GM12878 (cell line): ENCODE measurements around the gene WTAP. TPM values are rescaled to one million over a fixed set of nuclear protein-coding genes. Genes with fewer than 3 reads are reported as not detected.

Experiments used
- ATAC-seq: fragments of 200-7000 bp; cut with Tn5 transposase; 3 replicates; pipeline ENCODE4 v1.9.1; 2020; ENCODE audit warnings: mild to moderate bottlenecking, moderate library complexity
- BruUV-seq: library from RNA; stranded (reverse); fragments of 400-500 nt; replicated peaks from 2 replicates; lab custom pipeline; 2021; lab: Mats Ljungman, UMichigan
- CTCF ChIA-PET: fragments of 300-600 bp; sonication (Branson Sonifier 250); formaldehyde crosslinking; extraction: SDS; loops from one replicate; lab custom pipeline; 2021; ENCODE audit warnings: inconsistent platforms; lab: Yijun Ruan, JAX
- POLR2A ChIA-PET: fragments of 350-600 bp; formaldehyde crosslinking; extraction: SDS; loops from one replicate; lab custom pipeline; 2021; ENCODE audit warnings: inconsistent platforms; lab: Charles Lee
- RAD21 ChIA-PET: fragments of 300-600 bp; sonication (Branson Sonifier 250); formaldehyde crosslinking; loops from one replicate; lab custom pipeline; 2023; ENCODE audit warnings: antibody characterized with exemption; ENCODE audit not compliant: unreplicated experiment; lab: Charles Lee
- SMC1A ChIA-PET: fragments of 300-600 bp; sonication (Branson Sonifier 250); formaldehyde crosslinking; loops from one replicate; lab custom pipeline; 2023; ENCODE audit not compliant: unreplicated experiment, uncharacterized antibody; lab: Charles Lee
- DNase-seq: peaks from one replicate; pipeline ENCODE4 v3.0.0-alpha.2; 2011; ENCODE audit warnings: low read depth, low spot score
- FAIRE-seq: peaks from 3 replicates; lab custom pipeline; 2011; peaks lifted over from hg19 to GRCh38; lab: Jason Lieb, UNC
- H2AFZ ChIP-seq: 2 replicates; pipeline ENCODE4 v1.6.0; 2011; ENCODE audit warnings: low read depth, low read length, control low read depth; ENCODE audit not compliant: control insufficient read depth
- H3K27ac ChIP-seq: 2 replicates; pipeline ENCODE4 v1.5.1; 2011; ENCODE audit warnings: control low read depth; ENCODE audit not compliant: control insufficient read depth, insufficient read depth
- H3K27me3 ChIP-seq, 2 experiments: replicated peaks in 1 of 2; 2 replicates each; pipeline versions ENCODE4 v1.6.0 to v1.6.1; 2011; ENCODE audit warnings: low read length in 1 of 2; ENCODE audit not compliant: control insufficient read depth in 2 of 2, insufficient read depth in 2 of 2
- H3K36me3 ChIP-seq, 2 experiments: 2 replicates each; pipeline ENCODE4 v1.5.1; 2011; ENCODE audit warnings: low read length in 1 of 2; ENCODE audit not compliant: control insufficient read depth in 2 of 2, insufficient read depth in 2 of 2
- H3K4me1 ChIP-seq: 2 replicates; pipeline ENCODE4 v1.6.1; 2011; ENCODE audit warnings: mild to moderate bottlenecking, low read length, moderate library complexity, mixed read lengths; ENCODE audit not compliant: control insufficient read depth, insufficient read depth
- H3K4me2 ChIP-seq: 2 replicates; pipeline ENCODE4 v1.6.0; 2011; ENCODE audit warnings: control low read depth; ENCODE audit not compliant: control insufficient read depth, insufficient read depth
- H3K4me3 ChIP-seq: fragments of 200-600 bp; sonication (generic); 2 replicates; pipeline ENCODE4 v1.5.1; 2016
- H3K79me2 ChIP-seq: 2 replicates; pipeline ENCODE4 v1.6.0; 2011; ENCODE audit warnings: low read length; ENCODE audit not compliant: control insufficient read depth, insufficient read depth
- H3K9ac ChIP-seq: 2 replicates; pipeline ENCODE4 v1.8.0; 2011; ENCODE audit warnings: low read length, control low read depth, mixed read lengths; ENCODE audit not compliant: control insufficient read depth, insufficient read depth
- H3K9me3 ChIP-seq: replicated peaks from 3 replicates; pipeline ENCODE4 v1.5.1; 2011; ENCODE audit warnings: mild to moderate bottlenecking, low read length; ENCODE audit not compliant: control insufficient read depth, insufficient read depth
- H4K20me1 ChIP-seq: 2 replicates; pipeline ENCODE4 v1.6.0; 2011; ENCODE audit not compliant: control insufficient read depth, insufficient read depth
- ASH2L ChIP-seq: fragments of 300-600, 200-600 bp; sonication (generic); IDR thresholded peaks from 2 replicates; pipeline ENCODE4 v1.6.1; 2017; ENCODE audit warnings: low read depth, mild to moderate bottlenecking, borderline replicate concordance
- BACH1 ChIP-seq: fragments of 450-650 bp; IDR thresholded peaks from 2 replicates; pipeline ENCODE4 v1.6.1; 2017; ENCODE audit warnings: mild to moderate bottlenecking, borderline replicate concordance
- DPF2 ChIP-seq: fragments of 450-650 bp; IDR thresholded peaks from 2 replicates; pipeline ENCODE4 v1.6.1; 2017; ENCODE audit warnings: mild to moderate bottlenecking
- FOXM1 ChIP-seq: IDR thresholded peaks from 2 replicates; pipeline ENCODE4 v1.6.1; 2012; ENCODE audit warnings: low read depth, mild to moderate bottlenecking, inconsistent platforms, low read length, moderate library complexity
- HDAC6 ChIP-seq: fragments of 200-600 bp; sonication (generic); IDR thresholded peaks from one replicate; pipeline ENCODE4 v1.8.0; 2017; ENCODE audit warnings: antibody characterized with exemption; ENCODE audit not compliant: unreplicated experiment
- IKZF2 ChIP-seq, 2 experiments: fragments of 450-650 bp; IDR thresholded peaks; 2 replicates each; pipeline ENCODE4 v1.6.1; 2017; ENCODE audit warnings: mild to moderate bottlenecking in 2 of 2, moderate library complexity in 2 of 2
- JUND ChIP-seq: IDR thresholded peaks from 2 replicates; pipeline ENCODE4 v1.6.1; 2012; ENCODE audit warnings: low read depth, mild to moderate bottlenecking, low read length, improper control_type of control experiment, moderate library complexity
- LARP7 ChIP-seq: fragments of 450-650 bp; IDR thresholded peaks from 2 replicates; pipeline ENCODE4 v1.6.1; 2017; ENCODE audit warnings: mild to moderate bottlenecking
- MEF2B ChIP-seq: fragments of 450-650 bp; IDR thresholded peaks from 2 replicates; pipeline ENCODE4 v1.6.1; 2018; ENCODE audit warnings: mild to moderate bottlenecking, moderate library complexity; ENCODE audit not compliant: partially characterized antibody, poor library complexity, severe bottlenecking
- PML ChIP-seq: IDR thresholded peaks from 2 replicates; pipeline ENCODE4 v1.6.1; 2012; ENCODE audit warnings: low read length, inconsistent platforms
- RFX5 ChIP-seq: IDR thresholded peaks from 2 replicates; pipeline ENCODE4 v1.6.1; 2011; ENCODE audit warnings: low read depth, low read length, improper control_type of control experiment
- SIX5 ChIP-seq: IDR thresholded peaks from 2 replicates; pipeline ENCODE4 v1.6.1; 2011; ENCODE audit warnings: mild to moderate bottlenecking, low read depth, low read length, moderate library complexity; ENCODE audit not compliant: severe bottlenecking
- SREBF2 ChIP-seq: IDR thresholded peaks from 2 replicates; pipeline ENCODE4 v1.6.1; 2012; ENCODE audit warnings: mild to moderate bottlenecking, low read length
- ZNF217 ChIP-seq: fragments of 450-650 bp; IDR thresholded peaks from 2 replicates; pipeline ENCODE4 v1.6.1; 2017; ENCODE audit warnings: antibody characterized with exemption, mild to moderate bottlenecking
- ZNF384 ChIP-seq: IDR thresholded peaks from 2 replicates; pipeline ENCODE4 v1.6.1; 2012; ENCODE audit warnings: low read depth, mild to moderate bottlenecking, low read length, improper control_type of control experiment, borderline replicate concordance
- WGBS: methylation state at CpG from one replicate; pipeline ENCODE4 v1.1.6; 2016; ENCODE audit warnings: low lambda C conversion rate; ENCODE audit not compliant: insufficient replicate concordance, insufficient coverage; ENCODE audit errors: missing lambda C conversion rate; 5-methylcytosine and 5-hydroxymethylcytosine counted together
- in situ Hi-C: fragments of 300-500 bp; cut with MboI; formaldehyde crosslinking; loops from 9 replicates; pipeline ENCODE4 v1.14.3; 2018; ENCODE audit warnings: mixed read lengths
- intact Hi-C: fragments of 100-400 bp; cut with micrococcal nuclease; formaldehyde crosslinking; loops from one replicate; pipeline ENCODE4 v1.14.2; 2022; ENCODE audit not compliant: unreplicated experiment
- polyA plus RNA-seq, 11 experiments: library from polyadenylated mRNA; depleted of rRNA in 4 of 11; unstranded in 6 of 11; stranded (reverse) in 5 of 11; fragments of >200 nt; fragmentation: Nextera tagmentation in 4 of 11; fragmentation: Illumina TruSeq in 1 of 11; extraction: Ambion mirVana in 4 of 11; extraction: Trizol in 1 of 11; gene quantifications; 1 replicate in 1 of 11; 2 replicates in 10 of 11; pipeline versions ENCODE4 v1.2.1 to v1.2.3, GENCODE V29; 2011 to 2016; ENCODE audit warnings: inconsistent platforms in 2 of 11, missing spikeins in 2 of 11, low read depth in 1 of 11
- total RNA-seq, 4 experiments: library from RNA; depleted of rRNA in 3 of 4; stranded (reverse); fragments of >200 nt in 3 of 4; fragmentation: Illumina TruSeq in 1 of 4; extraction: Trizol in 1 of 4; gene quantifications; 2 replicates each; pipeline versions ENCODE4 v1.2.1 to v1.2.3, GENCODE V29; 2013 to 2021
- TF ChIP-seq, protein P1 (sequence below): IDR thresholded peaks from 2 replicates; pipeline ENCODE4 v1.6.1; 2012; ENCODE audit warnings: low read depth, low read length, improper control_type of control experiment
- TF ChIP-seq, protein P2 (sequence below): fragments of 450-650 bp; IDR thresholded peaks from 2 replicates; pipeline ENCODE4 v1.6.1; 2016; ENCODE audit warnings: mild to moderate bottlenecking
- TF ChIP-seq, protein P3 (sequence below): fragments of 450-650 bp; IDR thresholded peaks from 2 replicates; pipeline ENCODE4 v1.6.1; 2017; ENCODE audit warnings: low read depth, mild to moderate bottlenecking, moderate library complexity

WTAP gene
- total and polyA plus RNA-seq, 10 of the 15 experiments (the other 5 are each of a cell fraction or from before 2014, with no cell fraction given) = 38.7 to 132 (median 83.1) TPM

DNA sequence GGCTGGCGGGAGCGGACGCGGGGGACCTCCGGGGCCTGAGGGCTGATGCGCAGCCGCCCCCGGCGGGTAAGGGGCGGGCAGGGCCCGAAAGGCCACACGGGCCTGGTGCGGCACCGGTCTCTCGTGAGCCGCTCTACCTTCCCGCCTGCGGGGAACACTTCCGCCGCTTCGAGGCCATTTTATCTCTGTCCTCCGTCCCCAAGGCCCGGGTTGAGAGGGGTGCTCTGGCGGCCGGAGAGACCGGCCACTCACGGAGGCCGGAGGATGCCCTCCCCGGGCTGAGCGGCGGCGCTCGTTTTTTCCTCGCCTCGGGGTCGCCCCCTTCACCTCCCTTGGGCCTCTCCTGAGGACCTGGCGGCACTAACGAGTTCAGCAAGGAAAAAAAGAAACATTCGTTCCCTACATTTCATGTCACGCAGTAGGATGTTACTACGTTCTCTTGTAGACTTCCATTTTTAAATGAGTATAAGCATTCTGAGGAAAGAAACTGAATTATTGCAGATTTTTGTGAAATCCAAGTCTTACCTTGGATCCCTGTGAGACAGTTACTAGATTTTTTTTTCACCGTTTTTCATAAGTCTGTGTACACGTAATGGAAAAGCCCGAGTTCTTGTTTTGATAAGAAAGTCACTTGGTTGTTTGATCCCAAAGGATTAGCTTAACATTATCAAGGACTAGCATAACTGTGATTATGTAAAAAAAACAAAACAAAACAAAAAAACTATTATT is 575 bp downstream of the WTAP start (continued):
- TF ChIP-seq ZNF217 (peak; percentile 24; the same call in 1 of the 2 replicates), MEF2B (peak; percentile 20), FOXM1 (no peak), SIX5 (no peak), LARP7 (peak; percentile 98), DPF2 (peak; percentile 34), SREBF2 (no peak), BACH1 (0 out of 2 replicates have a peak, but pooled peaks have one; percentile 1)
- TF ChIP-seq, protein P1, sequence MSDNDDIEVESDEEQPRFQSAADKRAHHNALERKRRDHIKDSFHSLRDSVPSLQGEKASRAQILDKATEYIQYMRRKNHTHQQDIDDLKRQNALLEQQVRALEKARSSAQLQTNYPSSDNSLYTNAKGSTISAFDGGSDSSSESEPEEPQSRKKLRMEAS = peak; percentile 45; the same call in 1 of the 2 replicates
- TF ChIP-seq, protein P2, sequence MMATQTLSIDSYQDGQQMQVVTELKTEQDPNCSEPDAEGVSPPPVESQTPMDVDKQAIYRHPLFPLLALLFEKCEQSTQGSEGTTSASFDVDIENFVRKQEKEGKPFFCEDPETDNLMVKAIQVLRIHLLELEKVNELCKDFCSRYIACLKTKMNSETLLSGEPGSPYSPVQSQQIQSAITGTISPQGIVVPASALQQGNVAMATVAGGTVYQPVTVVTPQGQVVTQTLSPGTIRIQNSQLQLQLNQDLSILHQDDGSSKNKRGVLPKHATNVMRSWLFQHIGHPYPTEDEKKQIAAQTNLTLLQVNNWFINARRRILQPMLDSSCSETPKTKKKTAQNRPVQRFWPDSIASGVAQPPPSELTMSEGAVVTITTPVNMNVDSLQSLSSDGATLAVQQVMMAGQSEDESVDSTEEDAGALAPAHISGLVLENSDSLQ = 0 out of 2 replicates have a peak, but pooled peaks have one; percentile 17

DNA sequence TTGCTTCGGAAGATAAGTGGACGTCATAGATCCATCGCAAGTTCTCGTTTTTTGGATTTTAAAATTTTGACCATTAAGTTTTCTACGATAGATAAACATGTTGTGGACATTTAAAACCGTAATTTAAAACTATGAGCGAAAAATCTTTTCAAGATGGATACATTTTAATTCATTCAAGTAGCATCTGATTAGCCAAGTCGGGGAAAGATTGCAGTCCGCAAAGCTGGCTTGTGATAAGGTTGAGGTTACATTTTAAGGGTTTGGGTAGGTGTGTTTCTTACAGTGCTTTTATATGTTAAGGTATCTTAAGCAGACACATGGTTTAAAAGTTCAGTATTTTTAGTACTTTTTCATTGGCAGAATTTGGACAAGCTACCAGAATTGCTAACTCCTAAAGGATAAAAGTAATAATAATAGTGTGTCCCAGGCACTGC is 1.2 kb downstream of the WTAP start:
- ChIA-PET RAD21 (interaction anchor here (1.3 to 5.1 kb wide), 4 partner anchors 33 to 201 kb away, joined by 4 to 52 read pairs (median 8); partner anchors contain the start of genes ACAT2, MRPL18 and TCP1), POLR2A (interaction anchor here (0.7 to 6.8 kb wide), 11 partner anchors 10 to 258 kb away, joined by 3 to 85 read pairs (median 4); partner anchors contain the start of genes ACAT2, MRPL18 and TCP1)

More for the DNA sequence above, 1.2 kb downstream of the WTAP start:
- H3K79me2 ChIP-seq = peaks cover 95% of the 10 kb centered on the region
- WGBS = 1% methylated on average over 9 of the region's 9 CpGs
- H3K27ac ChIP-seq = peak overlapping the region; percentile 92
- BruUV-seq = no TSS peak
- DNase-seq (no peak), ATAC-seq (no peak), FAIRE-seq (no peak)
- H4K20me1 ChIP-seq = no peaks in the 10 kb centered on the region
- no peak for TF ChIP-seq IKZF2 (IDR thresholded peaks at IDR 0.05)
- no peak for TF ChIP-seq RFX5
- TF ChIP-seq ZNF384 = no peak
- TF ChIP-seq, protein P3, sequence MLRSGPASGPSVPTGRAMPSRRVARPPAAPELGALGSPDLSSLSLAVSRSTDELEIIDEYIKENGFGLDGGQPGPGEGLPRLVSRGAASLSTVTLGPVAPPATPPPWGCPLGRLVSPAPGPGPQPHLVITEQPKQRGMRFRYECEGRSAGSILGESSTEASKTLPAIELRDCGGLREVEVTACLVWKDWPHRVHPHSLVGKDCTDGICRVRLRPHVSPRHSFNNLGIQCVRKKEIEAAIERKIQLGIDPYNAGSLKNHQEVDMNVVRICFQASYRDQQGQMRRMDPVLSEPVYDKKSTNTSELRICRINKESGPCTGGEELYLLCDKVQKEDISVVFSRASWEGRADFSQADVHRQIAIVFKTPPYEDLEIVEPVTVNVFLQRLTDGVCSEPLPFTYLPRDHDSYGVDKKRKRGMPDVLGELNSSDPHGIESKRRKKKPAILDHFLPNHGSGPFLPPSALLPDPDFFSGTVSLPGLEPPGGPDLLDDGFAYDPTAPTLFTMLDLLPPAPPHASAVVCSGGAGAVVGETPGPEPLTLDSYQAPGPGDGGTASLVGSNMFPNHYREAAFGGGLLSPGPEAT = 0 out of 2 replicates have a peak, but pooled peaks have one; percentile 2
- TF ChIP-seq JUND = no peak
- TF ChIP-seq ASH2L = no peak
- TF ChIP-seq HDAC6 = no peak
- TF ChIP-seq PML = 0 out of 2 replicates have a peak, but pooled peaks have one; percentile 21
- intact Hi-C loops = loop anchor here (5.0 kb wide), 1 partner anchor 204 kb away; no protein-coding TSS in a partner anchor
- H3K27me3 ChIP-seq = no peaks in the 10 kb centered on the region
- ChIA-PET SMC1A (interaction anchor here (1.3 to 11.1 kb wide), 7 partner anchors 9 to 247 kb away, joined by 3 to 108 read pairs (median 12); partner anchors contain the start of genes ACAT2, MRPL18, SOD2 and TCP1), CTCF (interaction anchor here (1.0 to 5.4 kb wide), 7 partner anchors 9 to 124 kb away, joined by 3 to 27 read pairs (median 5); partner anchors contain the start of genes MRPL18 and SOD2)
- peak overlapping the region; percentile 81 for H3K4me3 ChIP-seq
- no peaks in the 10 kb centered on the region for H3K4me1 ChIP-seq
- H3K9ac ChIP-seq = peak overlapping the region; percentile 94
- no peak overlapping the region for H2AFZ ChIP-seq
- no peaks in the 10 kb centered on the region for H3K9me3 ChIP-seq
- no peaks in the 10 kb centered on the region; a peak in 1 of 4 replicates for H3K36me3 ChIP-seq
- H3K4me2 ChIP-seq = peak overlapping the region; percentile 32
- in situ Hi-C loops = no loop called here
